ENCODE measurements around the gene DSCAML1. TPM values are rescaled to one million over a fixed set of nuclear protein-coding genes. Genes with fewer than 3 reads are reported as not detected.

Gene DSCAML1
- total and polyA plus RNA-seq, 2 experiments from 2014 or later, result not detected

DNA sequence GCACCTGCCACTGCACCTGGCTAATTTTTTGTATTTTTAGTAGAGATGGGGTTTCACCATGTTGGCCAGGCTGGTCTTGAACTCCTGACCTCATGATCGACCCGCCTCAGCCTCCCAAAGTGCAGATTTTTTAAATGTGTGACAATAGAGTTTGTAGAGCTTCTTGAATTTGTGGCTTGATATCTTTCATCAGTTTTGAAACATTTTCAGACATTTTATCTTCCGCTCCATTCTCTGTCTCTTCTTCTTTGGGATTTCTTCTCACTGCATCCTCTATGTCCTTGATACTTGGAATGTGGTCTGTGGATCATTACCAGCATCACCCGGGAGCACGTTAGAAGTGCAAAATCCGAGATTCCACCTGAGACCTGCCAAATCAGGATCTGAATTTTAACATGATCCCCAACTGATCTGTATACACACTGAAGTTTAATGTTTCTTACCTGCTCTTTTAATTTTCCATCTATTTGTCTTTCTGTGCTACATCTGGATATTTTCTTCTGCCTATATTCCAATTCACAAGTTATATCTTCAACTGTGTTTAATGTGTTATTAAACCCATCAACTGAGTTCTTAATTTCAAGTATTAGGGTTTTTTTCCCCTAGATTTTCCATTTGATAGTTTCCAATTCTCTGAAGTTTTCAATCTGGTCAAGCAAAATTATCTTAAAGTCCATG lies 343.0 kb downstream of the DSCAML1 start:
- H4K20me1 ChIP-seq (ENCODE audit: insufficient read depth), result no peaks in the 10 kb centered on the region
- in situ Hi-C loops (cut with MboI), result no loop called here
- H3K27ac ChIP-seq, result no peak overlapping the region
- H3K9me2 ChIP-seq (ENCODE audit: insufficient read depth), result no peaks in the 10 kb centered on the region
- DNase-seq, result no peak
- peaks cover 24% of the 10 kb centered on the region; the same call in 1 of the 2 replicates for H3K27me3 ChIP-seq (replicated peaks; ENCODE audit: insufficient read depth)
- TF ChIP-seq EZH2phosphoT487 (IDR thresholded peaks at IDR 0.05; ENCODE audit: insufficient read depth, low read depth) (no peak), EZH2 (IDR thresholded peaks at IDR 0.05; ENCODE audit: insufficient read depth, poor library complexity, severe bottlenecking) (no peak)
- H3K4me1 ChIP-seq (ENCODE audit: insufficient read depth), result no peaks in the 10 kb centered on the region
- no peak overlapping the region for H3K9ac ChIP-seq
- H3F3A ChIP-seq (ENCODE audit: insufficient read depth), result no peaks in the 10 kb centered on the region
- no peak overlapping the region for H3K4me3 ChIP-seq
- WGBS, 2 experiments (ENCODE audit: low coverage in 1 of 2, low lambda C conversion rate in 2 of 2, missing lambda C conversion rate in 2 of 2), result 54 to 63% methylated on average over 6 of the region's 6 CpGs
- H3K4me2 ChIP-seq (ENCODE audit: unreplicated experiment), result no peak overlapping the region
- no peaks in the 10 kb centered on the region for H3K9me3 ChIP-seq (ENCODE audit: low read depth)
- H3K79me2 ChIP-seq (ENCODE audit: insufficient read depth), result no peaks in the 10 kb centered on the region
- H3K36me3 ChIP-seq (ENCODE audit: low read depth), result no peaks in the 10 kb centered on the region
- H2AFZ ChIP-seq, result no peak overlapping the region

DNA sequence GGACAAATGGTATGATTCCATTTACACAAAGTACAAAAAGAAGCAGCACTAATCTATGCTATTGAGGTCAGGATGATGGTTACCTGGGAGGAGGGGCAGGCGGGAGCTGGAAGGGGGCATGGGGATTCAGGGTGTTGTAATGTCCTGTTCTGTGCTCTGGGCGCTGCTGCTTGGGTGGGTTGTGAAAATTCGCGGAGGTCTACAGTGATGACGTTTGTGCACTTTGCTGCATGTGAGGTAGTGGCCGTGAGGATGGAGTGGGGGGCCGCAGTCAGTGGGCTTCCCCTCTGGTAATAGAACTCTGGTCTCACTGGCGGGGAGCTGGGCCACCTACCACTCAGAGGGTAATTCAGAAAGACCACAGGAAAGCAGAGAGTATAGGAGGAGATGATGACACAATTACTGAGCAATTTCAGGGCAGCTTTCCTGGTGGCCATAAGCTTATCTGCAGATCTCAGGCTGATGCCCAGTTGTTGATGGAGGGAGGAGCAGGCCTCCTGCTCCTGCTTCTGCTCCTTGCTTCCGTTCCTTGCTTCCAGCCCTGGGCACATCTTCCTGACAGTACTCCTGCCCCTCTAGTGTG lies 347.8 kb downstream of the DSCAML1 start:
- Histone ChIP-seq H3K9me3 (ENCODE audit: low read depth) (no peaks in the 10 kb centered on the region), H3K9ac (no peak overlapping the region), H3K36me3 (ENCODE audit: low read depth) (no peaks in the 10 kb centered on the region), H3K4me3 (no peak overlapping the region), H3K27ac (no peak overlapping the region), H2AFZ (no peak overlapping the region), H4K20me1 (ENCODE audit: insufficient read depth) (no peaks in the 10 kb centered on the region), H3F3A (ENCODE audit: insufficient read depth) (no peaks in the 10 kb centered on the region), H3K9me2 (ENCODE audit: insufficient read depth) (no peaks in the 10 kb centered on the region), H3K4me1 (ENCODE audit: insufficient read depth) (no peaks in the 10 kb centered on the region), H3K4me2 (ENCODE audit: unreplicated experiment) (no peak overlapping the region), H3K27me3 (replicated peaks; ENCODE audit: insufficient read depth) (peaks cover 38% of the 10 kb centered on the region), H3K79me2 (ENCODE audit: insufficient read depth) (no peaks in the 10 kb centered on the region)
- TF ChIP-seq EZH2phosphoT487 (IDR thresholded peaks at IDR 0.05; ENCODE audit: insufficient read depth, low read depth) (no peak), EZH2 (IDR thresholded peaks at IDR 0.05; ENCODE audit: insufficient read depth, poor library complexity, severe bottlenecking) (no peak)
- 58 to 65% methylated on average over 9 of the region's 9 CpGs for WGBS, 2 experiments (ENCODE audit: low coverage in 1 of 2, low lambda C conversion rate in 2 of 2, missing lambda C conversion rate in 2 of 2)
- in situ Hi-C loops (cut with MboI), result no loop called here
- peak; percentile 24 for DNase-seq

DNA sequence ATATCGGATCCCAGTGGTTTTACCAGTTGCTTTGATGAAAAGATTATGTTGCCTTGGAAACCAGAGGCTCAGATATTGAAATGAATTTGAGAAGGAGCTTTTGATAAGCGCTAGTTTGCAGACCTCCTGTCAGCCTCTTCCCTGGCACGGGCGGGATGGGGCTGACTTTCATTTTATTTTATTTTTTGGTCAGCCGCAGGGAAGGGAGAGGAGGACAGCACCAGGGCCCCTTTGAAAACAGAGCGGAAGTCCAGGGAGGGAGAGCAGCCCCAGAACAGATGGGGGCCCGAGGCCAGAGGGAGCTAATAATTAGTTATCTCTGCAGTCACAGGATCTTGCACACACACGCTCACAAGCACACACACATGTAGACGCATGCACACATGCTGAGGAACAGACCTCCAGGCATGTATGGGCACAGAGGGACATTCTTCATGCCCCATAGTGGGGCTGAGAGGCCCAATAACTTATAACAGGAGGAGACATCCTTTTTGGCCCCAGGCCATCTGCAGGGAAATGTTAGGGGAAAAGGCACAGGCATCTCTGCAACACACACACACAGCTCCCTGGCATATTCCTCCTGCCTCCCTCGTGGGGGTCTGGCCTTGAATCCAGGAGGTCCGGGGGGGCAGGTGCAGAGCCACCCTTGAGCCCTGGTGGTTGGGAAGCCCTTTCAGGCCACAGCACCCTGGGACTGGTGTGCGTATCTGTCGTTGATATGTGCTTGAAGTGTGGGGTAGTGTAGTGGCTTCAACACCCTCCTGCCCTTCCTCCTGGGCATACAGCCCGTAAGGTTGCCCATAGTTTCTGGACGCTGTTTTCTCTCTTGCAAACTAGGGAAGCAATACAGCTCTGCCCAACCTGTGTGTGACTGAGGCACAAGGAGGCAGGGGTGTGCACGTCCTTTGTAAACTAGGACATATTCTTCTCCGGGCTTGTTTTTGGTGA lies 352.0 kb downstream of the DSCAML1 start:
- Histone ChIP-seq H3K9ac (no peak overlapping the region), H2AFZ (no peak overlapping the region), H3K9me2 (ENCODE audit: insufficient read depth) (no peaks in the 10 kb centered on the region), H3K27me3 (replicated peaks; ENCODE audit: insufficient read depth) (peaks cover 46% of the 10 kb centered on the region), H3K4me1 (ENCODE audit: insufficient read depth) (no peaks in the 10 kb centered on the region), H3K4me3 (no peak overlapping the region), H3F3A (ENCODE audit: insufficient read depth) (no peaks in the 10 kb centered on the region), H3K36me3 (ENCODE audit: low read depth) (no peaks in the 10 kb centered on the region), H3K4me2 (ENCODE audit: unreplicated experiment) (no peak overlapping the region), H3K79me2 (ENCODE audit: insufficient read depth) (no peaks in the 10 kb centered on the region), H4K20me1 (ENCODE audit: insufficient read depth) (no peaks in the 10 kb centered on the region), H3K9me3 (ENCODE audit: low read depth) (no peaks in the 10 kb centered on the region), H3K27ac (no peak overlapping the region)
- no peak for DNase-seq
- WGBS, 2 experiments (ENCODE audit: low coverage in 1 of 2, low lambda C conversion rate in 2 of 2, missing lambda C conversion rate in 2 of 2), result 34 to 38% methylated on average over 17 of the region's 17 CpGs
- TF ChIP-seq EZH2phosphoT487 (IDR thresholded peaks at IDR 0.05; ENCODE audit: insufficient read depth, low read depth) (no peak), EZH2 (IDR thresholded peaks at IDR 0.05; ENCODE audit: insufficient read depth, poor library complexity, severe bottlenecking) (no peak)
- in situ Hi-C loops (cut with MboI), result no loop called here

DNA sequence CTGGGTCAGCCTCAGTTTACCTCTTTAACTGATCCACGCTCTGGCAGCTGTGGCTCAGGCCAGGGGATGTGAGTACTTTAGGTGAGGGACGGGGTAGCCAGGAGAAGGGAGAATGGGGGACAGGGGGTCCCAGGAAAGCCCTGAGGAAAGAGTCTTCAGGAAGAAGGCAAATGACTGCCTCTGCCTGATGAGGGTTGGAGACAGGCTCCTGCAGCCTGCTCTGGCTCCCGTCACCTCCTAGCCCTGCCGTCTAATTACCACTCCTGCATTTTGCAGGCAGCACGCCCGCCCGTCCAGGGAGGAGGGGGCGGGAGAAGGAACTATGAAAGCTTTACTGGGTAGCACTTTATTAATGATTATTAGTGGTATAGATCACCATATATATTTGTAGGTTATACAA lies 352.8 kb downstream of the DSCAML1 start:
- H4K20me1 ChIP-seq (ENCODE audit: insufficient read depth), result no peaks in the 10 kb centered on the region
- 9 to 14% methylated on average over 8 of the region's 8 CpGs for WGBS, 2 experiments (ENCODE audit: low coverage in 1 of 2, low lambda C conversion rate in 2 of 2, missing lambda C conversion rate in 2 of 2)

More for the DNA sequence above, 352.8 kb downstream of the DSCAML1 start:
- Histone ChIP-seq H3K9me3 (ENCODE audit: low read depth) (no peaks in the 10 kb centered on the region), H3K27me3 (replicated peaks; ENCODE audit: insufficient read depth) (peaks cover 50% of the 10 kb centered on the region), H3K36me3 (ENCODE audit: low read depth) (no peaks in the 10 kb centered on the region), H3K4me2 (ENCODE audit: unreplicated experiment) (no peak overlapping the region), H3K4me3 (no peak overlapping the region), H3F3A (ENCODE audit: insufficient read depth) (no peaks in the 10 kb centered on the region), H3K79me2 (ENCODE audit: insufficient read depth) (no peaks in the 10 kb centered on the region), H3K27ac (no peak overlapping the region), H3K9me2 (ENCODE audit: insufficient read depth) (no peaks in the 10 kb centered on the region), H2AFZ (no peak overlapping the region), H3K9ac (no peak overlapping the region), H3K4me1 (ENCODE audit: insufficient read depth) (no peaks in the 10 kb centered on the region)
- in situ Hi-C loops (cut with MboI), result no loop called here
- no peak for TF ChIP-seq EZH2phosphoT487 (IDR thresholded peaks at IDR 0.05; ENCODE audit: insufficient read depth, low read depth)
- TF ChIP-seq EZH2 (IDR thresholded peaks at IDR 0.05; ENCODE audit: insufficient read depth, poor library complexity, severe bottlenecking), result no peak
- no peak for DNase-seq
